GM18526 (cell line): ENCODE results near the gene PGC.

Experiments
- POLR2A ChIP-seq: IDR thresholded peaks from 3 replicates; pipeline ENCODE4 v1.6.1; 2011; ENCODE audit not compliant: insufficient read length; ENCODE audit errors: extremely low read depth

Gene PGC

GRCh38 chr6:41730531-41731436 lies 16.4 kb downstream of the PGC start:
- no peak for TF ChIP-seq POLR2A

GRCh38 chr6:41729624-41730023 lies 17.6 kb downstream of the PGC start:
- TF ChIP-seq POLR2A, result no peak

GRCh38 chr6:41728954-41729353 lies 18.2 kb downstream of the PGC start:
- TF ChIP-seq POLR2A, result no peak

GRCh38 chr6:41728073-41728936 lies 18.9 kb downstream of the PGC start:
- TF ChIP-seq POLR2A, result no peak

GRCh38 chr6:41727705-41728072 lies 19.5 kb downstream of the PGC start:
- TF ChIP-seq POLR2A, result no peak

- TF ChIP-seq POLR2A, result no peak
Measured at GRCh38 chr6:41726876-41727275, 20.3 kb downstream of the PGC start.

GRCh38 chr6:41724586-41725501 lies 22.4 kb downstream of the PGC start:
- no peak for TF ChIP-seq POLR2A

GRCh38 chr6:41724228-41724580 lies 23.0 kb downstream of the PGC start:
- peak; percentile 23 for TF ChIP-seq POLR2A

- peak; percentile 58 for TF ChIP-seq POLR2A
Measured at GRCh38 chr6:41723530-41724227, 23.5 kb downstream of the PGC start.

GRCh38 chr6:41722969-41723529 lies 24.1 kb downstream of the PGC start:
- no peak for TF ChIP-seq POLR2A

GRCh38 chr6:41721414-41721813 lies 25.8 kb downstream of the PGC start:
- no peak for TF ChIP-seq POLR2A

- no peak for TF ChIP-seq POLR2A
Measured at GRCh38 chr6:41720783-41721182, 26.4 kb downstream of the PGC start.

GRCh38 chr6:41720262-41720620 lies 27.0 kb downstream of the PGC start:
- no peak for TF ChIP-seq POLR2A
